ENCODE results near the gene EPYC.

The EPYC gene

GRCh38 chr12:90924406-90924805 lies 80.4 kb downstream of the EPYC start:
- peaks cover 9% of the 10 kb centered on the region for H3K4me1 Mint-ChIP-seq
- peaks cover 23% of the 10 kb centered on the region for H3K36me3 Mint-ChIP-seq (ENCODE audit: low read depth)
- no peak overlapping the region for H3K4me3 Mint-ChIP-seq
- DNase-seq: no peak
- no peak overlapping the region for H3K27ac Mint-ChIP-seq
- peaks cover 5% of the 10 kb centered on the region for H3K27me3 Mint-ChIP-seq (ENCODE audit: low read depth, poor library complexity)
- peaks cover 33% of the 10 kb centered on the region for H3K9me3 Mint-ChIP-seq
- TF ChIP-seq CTCF (IDR thresholded peaks at IDR 0.05): no peak

DNA sequence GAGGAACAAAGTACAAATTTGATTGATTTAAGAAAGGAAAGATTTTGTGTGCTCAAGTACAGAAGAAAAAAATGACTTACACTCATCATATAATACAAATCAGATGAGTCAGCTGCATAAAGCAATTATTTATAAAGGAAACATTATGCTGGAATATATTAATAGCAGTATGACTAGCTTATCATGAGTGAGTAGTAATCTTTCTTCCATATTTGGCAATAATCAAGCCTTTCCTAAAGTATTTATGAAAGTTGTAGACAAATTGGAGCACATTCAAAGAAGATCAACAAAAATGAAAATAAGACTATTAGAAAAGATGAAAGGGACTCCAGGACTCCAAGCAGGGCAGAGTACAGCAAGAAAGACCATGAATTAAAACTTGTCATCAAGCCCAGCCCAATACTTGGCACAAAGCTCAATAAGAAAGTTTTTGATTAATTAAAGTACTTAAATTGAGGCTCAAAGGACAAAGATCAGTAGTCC lies 82.6 kb downstream of the EPYC start:
- Mint-ChIP-seq H3K36me3 (ENCODE audit: low read depth) (peaks cover 8% of the 10 kb centered on the region), H3K27me3 (ENCODE audit: low read depth, poor library complexity) (peaks cover 7% of the 10 kb centered on the region), H3K9me3 (peaks cover 13% of the 10 kb centered on the region), H3K4me1 (peaks cover 9% of the 10 kb centered on the region), H3K4me3 (no peak overlapping the region), H3K27ac (no peak overlapping the region)
- no peak for TF ChIP-seq CTCF (IDR thresholded peaks at IDR 0.05)
- DNase-seq: no peak

- TF ChIP-seq CTCF (IDR thresholded peaks at IDR 0.05): no peak
- H3K27me3 Mint-ChIP-seq (ENCODE audit: low read depth, poor library complexity): peaks cover 7% of the 10 kb centered on the region
- no peak for DNase-seq
- peaks cover 7% of the 10 kb centered on the region for H3K9me3 Mint-ChIP-seq
- H3K4me3 Mint-ChIP-seq: no peak overlapping the region
- H3K36me3 Mint-ChIP-seq (ENCODE audit: low read depth): peaks cover 3% of the 10 kb centered on the region
- no peak overlapping the region for H3K27ac Mint-ChIP-seq
- H3K4me1 Mint-ChIP-seq: peaks cover 9% of the 10 kb centered on the region
Measured at GRCh38 chr12:90921536-90921935, 83.2 kb downstream of the EPYC start.

- Mint-ChIP-seq H3K4me1 (peaks cover 4% of the 10 kb centered on the region), H3K36me3 (ENCODE audit: low read depth) (no peaks in the 10 kb centered on the region), H3K4me3 (no peak overlapping the region), H3K27me3 (ENCODE audit: low read depth, poor library complexity) (peaks cover 7% of the 10 kb centered on the region), H3K27ac (no peak overlapping the region), H3K9me3 (no peaks in the 10 kb centered on the region)
- no peak for TF ChIP-seq CTCF (IDR thresholded peaks at IDR 0.05)
- no peak for DNase-seq
Measured at GRCh38 chr12:90920222-90920621, 84.5 kb downstream of the EPYC start.

DNA sequence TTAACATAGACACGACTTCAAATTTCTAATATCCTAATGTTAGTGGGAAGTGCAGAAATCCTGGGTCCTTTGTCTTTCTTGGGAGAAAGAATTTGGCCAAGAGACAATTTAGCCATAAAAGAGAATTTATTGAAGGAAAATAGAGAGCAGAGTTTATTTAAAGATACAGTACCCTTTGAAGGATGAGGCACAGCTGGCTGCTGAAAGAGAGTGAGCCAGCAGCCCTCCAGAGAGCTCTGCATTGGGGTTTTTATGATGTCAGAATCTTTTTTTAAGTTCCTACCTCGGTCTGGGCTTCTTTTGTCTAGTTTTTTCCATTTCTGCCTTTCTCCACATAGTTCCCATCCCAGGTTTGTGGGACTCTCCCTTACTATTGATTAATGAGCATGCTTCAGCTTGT lies 87.3 kb downstream of the EPYC start:
- H3K36me3 Mint-ChIP-seq (ENCODE audit: low read depth): no peaks in the 10 kb centered on the region
- H3K27me3 Mint-ChIP-seq (ENCODE audit: low read depth, poor library complexity): peaks cover 3% of the 10 kb centered on the region
- no peak for TF ChIP-seq CTCF (IDR thresholded peaks at IDR 0.05)
- no peak for DNase-seq
- H3K4me1 Mint-ChIP-seq: no peaks in the 10 kb centered on the region
- no peak overlapping the region for H3K27ac Mint-ChIP-seq
- peaks cover 3% of the 10 kb centered on the region for H3K9me3 Mint-ChIP-seq
- H3K4me3 Mint-ChIP-seq: no peak overlapping the region

DNA sequence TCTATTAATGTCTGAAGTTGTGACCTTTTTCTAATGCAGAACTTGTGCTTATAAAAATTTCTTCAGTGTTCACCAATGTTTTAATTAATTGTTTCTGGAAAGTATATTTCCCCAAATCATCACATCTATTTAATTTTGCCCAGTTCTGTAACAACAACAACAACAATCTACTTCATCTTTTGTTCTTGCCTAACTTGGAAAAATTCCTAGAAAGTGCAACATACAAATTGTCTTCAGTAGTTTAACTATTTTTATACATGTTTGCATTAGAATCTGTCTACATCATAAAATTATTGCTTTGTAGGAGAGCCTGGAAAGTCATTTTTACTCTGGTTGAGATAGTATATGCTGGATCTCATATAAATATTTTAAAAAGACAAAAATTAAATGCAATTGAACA lies 88.3 kb downstream of the EPYC start:
- Mint-ChIP-seq H3K36me3 (ENCODE audit: low read depth) (no peaks in the 10 kb centered on the region), H3K27me3 (ENCODE audit: low read depth, poor library complexity) (peaks cover 3% of the 10 kb centered on the region), H3K9me3 (peaks cover 3% of the 10 kb centered on the region), H3K27ac (no peak overlapping the region), H3K4me3 (no peak overlapping the region), H3K4me1 (no peaks in the 10 kb centered on the region)
- no peak for DNase-seq
- TF ChIP-seq CTCF (IDR thresholded peaks at IDR 0.05): no peak

Data from nephron progenitor cell (in vitro differentiated cells).